Esophagus muscularis mucosa (tissue), 4 donors: ENCODE results near the gene TMEM106B.

ENCODE experiments used
- CTCF ChIP-seq, 3 experiments: fragments of 200-600 bp in 2 of 3; fragments of 450-650 bp in 1 of 3; sonication (generic) in 2 of 3; IDR thresholded peaks; one replicate each; pipeline ENCODE4 v1.5.1; 2017 to 2019; ENCODE audit warnings: antibody characterized with exemption in 3 of 3, mild to moderate bottlenecking in 2 of 3, moderate library complexity in 1 of 3
- EP300 ChIP-seq: sonication (generic); formaldehyde crosslinking; IDR thresholded peaks from one replicate; pipeline ENCODE4 v1.6.1; 2017; ENCODE audit warnings: antibody characterized with exemption
- POLR2A ChIP-seq: fragments of 450-650 bp; IDR thresholded peaks from one replicate; pipeline ENCODE4 v1.6.1; 2017; ENCODE audit warnings: antibody characterized with exemption, moderate library complexity, mild to moderate bottlenecking, low read depth
- POLR2AphosphoS5 ChIP-seq, 2 donors: sonication (generic); formaldehyde crosslinking; IDR thresholded peaks; one replicate each; pipeline ENCODE4 v1.6.1; 2017; ENCODE audit warnings: antibody characterized with exemption in 2 of 2

GRCh38 chr7:12256090-12256489, 45.0 kb downstream of the TMEM106B start:
- TF ChIP-seq CTCF (IDR thresholded peaks at IDR 0.05) (no peak), EP300 (no peak), POLR2AphosphoS5 (IDR thresholded peaks at IDR 0.05) (no peak), POLR2A (no peak)
